Left lung (tissue), 10 donors: Measurements from ENCODE around the gene CPM. TPM values are rescaled to one million over a fixed set of nuclear protein-coding genes. Genes with fewer than 3 reads are reported as not detected.
"Not testable (repeated sequence)": the region's sequence is repeated elsewhere in the genome, so short reads cannot be mapped to it uniquely, and the experiment has no call there.

Source experiments
- ATAC-seq: fragments of 200-7000 bp; cut with Tn5 transposase; one replicate; pipeline ENCODE4 v1.9.1; 2020; ENCODE audit warnings: moderate library complexity
- DNase-seq, 4 donors: peaks; one replicate each; pipeline ENCODE4 v3.0.0-alpha.2; 2013 to 2020
- H3K27ac ChIP-seq, 2 donors: fragments of 200-600 bp; sonication (generic) in 1 of 2; one replicate each; pipeline versions ENCODE4 v1.5.0 to v1.8.0; 2020 to 2021
- H3K27me3 ChIP-seq, 2 donors: fragments of 200-600 bp; sonication (generic) in 1 of 2; one replicate each; pipeline versions ENCODE4 v1.5.0 to v1.8.0; 2020 to 2021
- H3K36me3 ChIP-seq, 2 donors: fragments of 200-600 bp; sonication (generic) in 1 of 2; one replicate each; pipeline versions ENCODE4 v1.5.0 to v1.8.0; 2020 to 2021
- H3K4me1 ChIP-seq, 2 donors: fragments of 200-600 bp; one replicate each; pipeline ENCODE4 v1.8.0; 2021
- H3K4me3 ChIP-seq, 2 donors: fragments of 200-600 bp; sonication (generic) in 1 of 2; one replicate each; pipeline versions ENCODE4 v1.5.0 to v1.8.0; 2020 to 2021; ENCODE audit warnings: mild to moderate bottlenecking in 1 of 2
- H3K9me3 ChIP-seq, 2 donors: fragments of 200-600 bp; sonication (generic) in 1 of 2; one replicate each; pipeline versions ENCODE4 v1.5.0 to v1.8.0; 2020 to 2021
- intact Hi-C, 2 donors: fragments of 100-400 bp; cut with DNase I; formaldehyde crosslinking; loops; one replicate each; pipeline versions ENCODE4 v1.11.2 to v1.14.2; 2022
- polyA plus RNA-seq, 6 donors: library from polyadenylated mRNA; unstranded; fragments of 120-200 nt; gene quantifications; one replicate each; pipeline ENCODE4 v1.2.1, GENCODE V29; 2013; ENCODE audit not compliant: insufficient read length in 6 of 6
- total RNA-seq, 2 donors: library from RNA; stranded (reverse); fragmentation: NEBNext Ultra II Directional; extraction: Animal tissue kit (Norgen Biotek cat#: 25700); gene quantifications; one replicate each; pipeline ENCODE4 v1.2.1, GENCODE V29; 2021
- TF ChIP-seq, protein P1 (sequence below), 2 donors: fragments of 200-600 bp; sonication (generic) in 1 of 2; IDR thresholded peaks; one replicate each; pipeline versions ENCODE4 v1.5.0 to v1.8.0; 2021; ENCODE audit warnings: antibody characterized with exemption in 2 of 2
- donor health status: DM: no; HTN: yes; CAD: no.
- donor health status: DM: no; HTN: no; CAD: no.

CPM gene
- total and polyA plus RNA-seq, 8 donors = 180 to 708 (median 336) TPM

DNA sequence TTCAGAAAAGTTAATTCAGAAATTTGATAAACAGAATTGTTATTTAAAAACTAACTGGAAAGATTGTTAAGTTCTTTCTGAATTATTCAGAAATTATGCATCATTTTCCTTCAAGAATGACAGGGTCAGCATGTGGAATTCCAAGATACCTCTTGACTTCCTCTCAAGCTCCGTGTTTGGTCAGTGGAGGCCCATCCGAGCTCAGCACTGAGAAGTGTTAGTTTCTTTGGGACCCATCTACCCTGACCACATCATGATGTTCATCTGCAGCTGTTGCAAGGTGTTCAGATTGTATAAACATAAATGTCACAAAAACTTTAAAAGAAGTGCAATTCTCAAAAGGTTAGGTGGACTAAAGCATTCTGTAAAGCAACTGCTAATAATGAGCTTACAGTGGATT is 91.3 kb downstream of the CPM start:
- intact Hi-C loops = no loop called here
- H3K4me1 ChIP-seq = peaks cover 0 to 4% of the 10 kb centered on the region in 2 donors
- H3K9me3 ChIP-seq = no peaks in the 10 kb centered on the region
- H3K27me3 ChIP-seq = no peaks in the 10 kb centered on the region
- no peak overlapping the region for H3K27ac ChIP-seq
- TF ChIP-seq, protein P1, sequence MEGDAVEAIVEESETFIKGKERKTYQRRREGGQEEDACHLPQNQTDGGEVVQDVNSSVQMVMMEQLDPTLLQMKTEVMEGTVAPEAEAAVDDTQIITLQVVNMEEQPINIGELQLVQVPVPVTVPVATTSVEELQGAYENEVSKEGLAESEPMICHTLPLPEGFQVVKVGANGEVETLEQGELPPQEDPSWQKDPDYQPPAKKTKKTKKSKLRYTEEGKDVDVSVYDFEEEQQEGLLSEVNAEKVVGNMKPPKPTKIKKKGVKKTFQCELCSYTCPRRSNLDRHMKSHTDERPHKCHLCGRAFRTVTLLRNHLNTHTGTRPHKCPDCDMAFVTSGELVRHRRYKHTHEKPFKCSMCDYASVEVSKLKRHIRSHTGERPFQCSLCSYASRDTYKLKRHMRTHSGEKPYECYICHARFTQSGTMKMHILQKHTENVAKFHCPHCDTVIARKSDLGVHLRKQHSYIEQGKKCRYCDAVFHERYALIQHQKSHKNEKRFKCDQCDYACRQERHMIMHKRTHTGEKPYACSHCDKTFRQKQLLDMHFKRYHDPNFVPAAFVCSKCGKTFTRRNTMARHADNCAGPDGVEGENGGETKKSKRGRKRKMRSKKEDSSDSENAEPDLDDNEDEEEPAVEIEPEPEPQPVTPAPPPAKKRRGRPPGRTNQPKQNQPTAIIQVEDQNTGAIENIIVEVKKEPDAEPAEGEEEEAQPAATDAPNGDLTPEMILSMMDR (IDR thresholded peaks at IDR 0.05) = no peak
- no peak overlapping the region for H3K4me3 ChIP-seq
- peaks cover 0 to 84% of the 10 kb centered on the region in 2 donors for H3K36me3 ChIP-seq
- no peak for DNase-seq
- no peak for ATAC-seq

DNA sequence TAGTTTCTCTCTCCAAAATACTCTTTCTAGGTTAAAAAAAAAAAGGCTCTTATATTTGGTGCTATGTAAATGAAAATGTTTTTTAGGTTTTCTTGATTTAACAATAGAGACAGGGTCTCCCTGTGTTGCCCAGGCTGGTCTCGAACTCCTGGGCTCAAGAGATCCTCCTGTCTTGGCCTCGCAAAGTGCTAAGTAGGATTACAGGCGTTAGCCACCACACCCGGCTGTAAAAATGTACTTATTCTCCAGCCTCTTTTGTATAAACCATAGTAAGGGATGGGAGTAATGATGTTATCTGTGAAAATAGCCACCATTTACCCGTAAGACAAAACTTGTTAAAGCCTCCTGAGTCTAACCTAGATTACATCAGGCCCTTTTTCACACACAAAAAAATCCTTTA is 91.8 kb downstream of the CPM start:
- H3K4me3 ChIP-seq, H3K4me1 ChIP-seq, intact Hi-C loops: not testable (repeated sequence)

DNA sequence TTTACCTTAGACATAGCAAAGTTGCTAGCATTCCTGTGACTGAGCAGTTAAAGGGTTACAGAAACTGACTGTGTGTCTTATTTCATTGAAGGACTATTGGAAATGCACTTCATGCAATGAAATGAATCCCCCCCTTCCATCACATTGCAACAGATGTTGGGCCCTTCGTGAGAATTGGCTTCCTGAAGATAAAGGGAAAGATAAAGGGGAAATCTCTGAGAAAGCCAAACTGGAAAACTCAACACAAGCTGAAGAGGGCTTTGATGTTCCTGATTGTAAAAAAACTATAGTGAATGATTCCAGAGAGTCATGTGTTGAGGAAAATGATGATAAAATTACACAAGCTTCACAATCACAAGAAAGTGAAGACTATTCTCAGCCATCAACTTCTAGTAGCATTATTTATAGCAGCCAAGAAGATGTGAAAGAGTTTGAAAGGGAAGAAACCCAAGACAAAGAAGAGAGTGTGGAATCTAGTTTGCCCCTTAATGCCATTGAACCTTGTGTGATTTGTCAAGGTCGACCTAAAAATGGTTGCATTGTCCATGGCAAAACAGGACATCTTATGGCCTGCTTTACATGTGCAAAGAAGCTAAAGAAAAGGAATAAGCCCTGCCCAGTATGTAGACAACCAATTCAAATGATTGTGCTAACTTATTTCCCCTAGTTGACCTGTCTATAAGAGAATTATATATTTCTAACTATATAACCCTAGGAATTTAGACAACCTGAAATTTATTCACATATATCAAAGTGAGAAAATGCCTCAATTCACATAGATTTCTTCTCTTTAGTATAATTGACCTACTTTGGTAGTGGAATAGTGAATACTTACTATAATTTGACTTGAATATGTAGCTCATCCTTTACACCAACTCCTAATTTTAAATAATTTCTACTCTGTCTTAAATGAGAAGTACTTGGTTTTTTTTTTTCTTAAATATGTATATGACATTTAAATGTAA is 93.5 kb downstream of the CPM start:
- H3K4me3 ChIP-seq = no peak overlapping the region
- DNase-seq (no peak), ATAC-seq (no peak)
- peaks cover 0 to 95% of the 10 kb centered on the region in 2 donors for H3K36me3 ChIP-seq
- H3K27ac ChIP-seq = no peak overlapping the region
- intact Hi-C loops = no loop called here
- peaks cover 0 to 4% of the 10 kb centered on the region in 2 donors for H3K4me1 ChIP-seq
- no peaks in the 10 kb centered on the region for H3K27me3 ChIP-seq
- no peaks in the 10 kb centered on the region for H3K9me3 ChIP-seq
- TF ChIP-seq, protein P1 (IDR thresholded peaks at IDR 0.05) = no peak

More for the DNA sequence above, 91.8 kb downstream of the CPM start:
- DNase-seq, H3K27me3 ChIP-seq, H3K9me3 ChIP-seq, ATAC-seq, H3K27ac ChIP-seq: not testable (repeated sequence)
- H3K36me3 ChIP-seq = peaks cover 0 to 89% of the 10 kb centered on the region in 2 donors

DNA sequence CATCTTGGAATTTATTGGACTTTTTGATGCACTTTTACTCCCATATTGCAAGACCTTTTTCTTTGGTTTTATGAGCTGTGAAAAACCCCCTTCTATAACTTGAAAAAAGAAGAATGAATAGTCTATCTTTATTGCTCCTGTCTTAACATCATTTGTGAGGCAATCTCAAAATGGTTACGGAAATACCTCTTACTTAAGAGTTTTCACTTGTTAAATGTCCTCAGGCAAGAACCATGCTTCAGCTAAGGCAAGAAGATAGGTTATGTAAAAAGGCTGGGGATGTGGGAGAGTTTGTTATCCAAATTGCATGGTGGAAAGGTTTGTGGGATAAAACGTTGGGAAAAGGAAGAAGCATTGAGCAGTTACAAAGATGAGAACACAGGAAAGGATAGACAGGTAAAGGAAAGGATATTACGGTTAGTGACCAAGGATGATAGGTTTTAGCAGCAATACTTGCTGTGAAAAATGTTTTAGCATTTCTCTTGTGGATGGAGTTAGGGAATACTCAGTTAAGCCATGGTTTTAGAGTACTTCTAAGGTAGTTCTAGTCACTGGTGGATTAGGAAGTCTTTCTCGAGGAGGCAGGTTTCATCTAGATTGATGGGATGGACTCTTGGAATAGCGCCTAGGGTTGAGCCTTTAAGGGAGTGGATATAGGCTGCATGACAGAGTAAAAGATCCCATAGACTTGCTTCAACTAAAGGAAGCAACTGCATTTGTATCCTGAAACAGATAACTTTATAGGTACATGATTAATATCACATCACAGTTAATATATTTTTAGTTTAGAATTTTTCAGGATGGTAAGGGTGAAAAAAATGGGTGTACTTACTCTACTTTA is 94.7 kb downstream of the CPM start:
- TF ChIP-seq, protein P1 (IDR thresholded peaks at IDR 0.05) = no peak
- intact Hi-C loops = no loop called here
- no peaks in the 10 kb centered on the region for H3K27me3 ChIP-seq
- H3K9me3 ChIP-seq = no peaks in the 10 kb centered on the region
- H3K36me3 ChIP-seq = peaks cover 0 to 97% of the 10 kb centered on the region in 2 donors
- no peak overlapping the region for H3K27ac ChIP-seq
- no peaks in the 10 kb centered on the region for H3K4me1 ChIP-seq
- H3K4me3 ChIP-seq = no peak overlapping the region
- ATAC-seq (no peak), DNase-seq (no peak)

DNA sequence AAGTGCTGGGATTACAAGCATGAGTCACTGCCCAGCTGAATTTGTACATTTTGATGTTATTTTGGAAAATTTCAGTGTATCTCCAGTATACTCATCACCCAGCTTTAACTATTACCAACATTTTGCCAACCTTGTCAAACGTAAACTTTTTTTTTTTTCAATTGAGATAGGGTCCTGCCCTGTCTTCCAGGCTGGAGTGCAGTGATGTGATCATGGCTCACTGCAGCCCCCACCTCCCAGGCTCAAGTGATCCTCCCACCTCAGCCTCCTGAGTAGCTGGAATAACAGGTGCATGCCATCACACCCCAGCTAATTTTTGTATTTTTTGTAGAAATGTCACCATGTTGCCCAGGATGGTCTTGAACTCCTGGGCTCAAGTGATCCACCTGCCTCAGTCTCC is 95.8 kb downstream of the CPM start:
- H3K9me3 ChIP-seq = no peaks in the 10 kb centered on the region
- no peaks in the 10 kb centered on the region for H3K27me3 ChIP-seq
- no peak overlapping the region for H3K27ac ChIP-seq
- no peaks in the 10 kb centered on the region for H3K4me1 ChIP-seq
- no peak for DNase-seq
- peaks cover 0 to 94% of the 10 kb centered on the region in 2 donors for H3K36me3 ChIP-seq
- ATAC-seq = no peak
- TF ChIP-seq, protein P1 (IDR thresholded peaks at IDR 0.05) = no peak
- no peak overlapping the region for H3K4me3 ChIP-seq
- intact Hi-C loops = no loop called here
